GM06990 (cell line): ENCODE results near the gene LMX1B.

Experiments
- DNase-seq: peaks from one replicate; pipeline ENCODE4 v3.0.0-alpha.2; 2011; ENCODE audit not compliant: insufficient read length; ENCODE audit errors: extremely low read depth
- H3K27me3 ChIP-seq: replicated peaks from 2 replicates; pipeline ENCODE4 v1.6.0; 2011; ENCODE audit warnings: low read length; ENCODE audit not compliant: control insufficient read depth, insufficient read depth
- H3K36me3 ChIP-seq: 2 replicates; pipeline ENCODE4 v1.5.1; 2011; ENCODE audit warnings: low read length; ENCODE audit not compliant: control insufficient read depth, insufficient read depth
- H3K4me3 ChIP-seq: replicated peaks from 2 replicates; pipeline ENCODE4 v1.5.1; 2011; ENCODE audit warnings: low read depth, mild to moderate bottlenecking, control low read depth, low read length
- TF ChIP-seq, protein P1 (sequence below): IDR thresholded peaks from 2 replicates; pipeline ENCODE4 v1.5.1; 2011; ENCODE audit warnings: low read length, control low read depth, mild to moderate bottlenecking, inconsistent platforms; ENCODE audit not compliant: insufficient read depth, poor library complexity, severe bottlenecking

LMX1B gene

GRCh38 chr9:126609191-126609590, 4.5 kb upstream of the LMX1B start:
- Histone ChIP-seq H3K36me3 (no peaks in the 10 kb centered on the region), H3K27me3 (no peaks in the 10 kb centered on the region; the same call in 1 of the 2 replicates), H3K4me3 (no peak overlapping the region)
- TF ChIP-seq, protein P1, sequence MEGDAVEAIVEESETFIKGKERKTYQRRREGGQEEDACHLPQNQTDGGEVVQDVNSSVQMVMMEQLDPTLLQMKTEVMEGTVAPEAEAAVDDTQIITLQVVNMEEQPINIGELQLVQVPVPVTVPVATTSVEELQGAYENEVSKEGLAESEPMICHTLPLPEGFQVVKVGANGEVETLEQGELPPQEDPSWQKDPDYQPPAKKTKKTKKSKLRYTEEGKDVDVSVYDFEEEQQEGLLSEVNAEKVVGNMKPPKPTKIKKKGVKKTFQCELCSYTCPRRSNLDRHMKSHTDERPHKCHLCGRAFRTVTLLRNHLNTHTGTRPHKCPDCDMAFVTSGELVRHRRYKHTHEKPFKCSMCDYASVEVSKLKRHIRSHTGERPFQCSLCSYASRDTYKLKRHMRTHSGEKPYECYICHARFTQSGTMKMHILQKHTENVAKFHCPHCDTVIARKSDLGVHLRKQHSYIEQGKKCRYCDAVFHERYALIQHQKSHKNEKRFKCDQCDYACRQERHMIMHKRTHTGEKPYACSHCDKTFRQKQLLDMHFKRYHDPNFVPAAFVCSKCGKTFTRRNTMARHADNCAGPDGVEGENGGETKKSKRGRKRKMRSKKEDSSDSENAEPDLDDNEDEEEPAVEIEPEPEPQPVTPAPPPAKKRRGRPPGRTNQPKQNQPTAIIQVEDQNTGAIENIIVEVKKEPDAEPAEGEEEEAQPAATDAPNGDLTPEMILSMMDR, result no peak
- no peak for DNase-seq

DNA sequence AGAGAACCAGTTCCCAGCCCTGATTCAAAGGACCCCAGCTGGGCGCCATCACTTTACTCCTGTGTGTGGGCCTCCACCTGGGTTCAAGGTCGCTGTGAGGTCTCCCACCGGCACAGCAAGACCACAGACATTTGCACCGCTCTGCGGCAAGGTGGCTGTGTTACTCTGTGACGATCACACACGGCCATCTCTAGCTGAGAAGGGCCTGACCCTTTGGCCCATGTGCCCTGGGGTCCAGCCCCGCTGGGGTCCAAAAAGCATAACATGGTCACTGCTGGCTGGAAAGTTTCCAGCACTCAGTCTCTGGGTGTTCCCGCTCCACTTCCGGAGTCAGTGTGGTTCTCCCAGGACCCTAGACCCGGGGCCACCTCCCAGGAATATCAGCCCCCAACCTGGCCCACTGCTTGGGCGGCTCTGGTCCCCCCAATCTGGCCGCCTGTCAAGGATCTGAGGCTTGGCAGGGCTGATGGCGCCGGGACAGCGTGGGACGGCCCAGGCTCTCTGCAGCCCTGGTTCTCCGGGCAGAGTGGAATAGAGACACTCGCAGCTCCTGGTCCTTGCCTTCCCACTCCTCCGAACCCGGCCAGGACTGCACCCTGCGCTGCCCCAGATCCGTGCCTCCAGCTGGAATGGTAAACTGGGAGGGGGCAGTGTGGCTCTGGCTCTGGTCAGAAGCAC, 3.9 kb upstream of the LMX1B start:
- H3K27me3 ChIP-seq, result no peaks in the 10 kb centered on the region; the same call in 1 of the 2 replicates
- TF ChIP-seq, protein P1, result no peak
- no peaks in the 10 kb centered on the region for H3K36me3 ChIP-seq
- no peak overlapping the region for H3K4me3 ChIP-seq
- DNase-seq, result no peak

- TF ChIP-seq, protein P1, result no peak
- DNase-seq, result no peak
- no peaks in the 10 kb centered on the region for H3K36me3 ChIP-seq
- H3K4me3 ChIP-seq, result no peak overlapping the region
- H3K27me3 ChIP-seq, result no peaks in the 10 kb centered on the region; the same call in 1 of the 2 replicates
Measured at GRCh38 chr9:126611193-126611591, 2.5 kb upstream of the LMX1B start.

DNA sequence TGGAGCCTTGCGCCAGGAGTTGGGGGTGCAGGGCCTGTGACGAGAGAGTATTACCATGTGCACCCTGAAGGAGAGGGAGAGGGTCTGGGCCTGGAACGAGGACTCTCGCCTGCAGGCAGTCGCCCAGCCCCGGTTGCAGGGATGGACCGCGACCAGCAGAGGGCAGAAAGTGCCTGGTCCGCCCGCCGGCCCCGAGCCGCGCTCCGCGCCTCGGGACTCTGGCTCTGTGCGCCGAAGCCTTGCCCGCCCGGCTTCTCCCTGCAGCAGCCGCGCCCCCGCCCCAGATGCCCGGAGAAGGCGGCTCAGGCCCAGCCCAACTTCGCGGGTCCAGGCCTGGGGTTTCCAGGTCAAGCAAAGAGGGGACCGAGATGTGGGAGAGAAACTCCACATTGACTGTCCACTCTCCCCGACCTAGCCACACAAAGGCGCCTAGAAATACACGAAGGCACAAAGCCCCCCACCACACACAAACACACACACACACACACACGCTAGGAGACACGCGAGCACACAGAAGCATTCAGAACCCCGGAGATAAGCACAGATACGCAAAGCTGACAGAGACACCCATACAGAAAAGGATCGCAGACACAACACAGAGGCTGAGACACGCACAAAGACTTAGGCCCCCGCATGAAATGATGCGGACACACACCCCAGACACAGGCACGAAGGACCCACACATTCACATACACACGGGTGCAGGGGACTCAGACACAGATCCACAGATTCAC, 2.0 kb upstream of the LMX1B start:
- H3K36me3 ChIP-seq, result no peaks in the 10 kb centered on the region
- DNase-seq, result peak; percentile 62
- no peaks in the 10 kb centered on the region; the same call in none of the 2 replicates for H3K27me3 ChIP-seq
- no peak overlapping the region for H3K4me3 ChIP-seq
- TF ChIP-seq, protein P1, result peak; percentile 85

- no peak for DNase-seq
- TF ChIP-seq, protein P1, result no peak
- H3K36me3 ChIP-seq, result no peaks in the 10 kb centered on the region
- no peak overlapping the region for H3K4me3 ChIP-seq
- no peaks in the 10 kb centered on the region; the same call in none of the 2 replicates for H3K27me3 ChIP-seq
Measured at GRCh38 chr9:126612326-126612812, 1.4 kb upstream of the LMX1B start.
